Embryonic facial prominence (tissue), 1 donor: ENCODE measurements around the gene GFM1.

ENCODE experiments used
- DNase-seq: peaks from one replicate; pipeline ENCODE4 v3.0.0-alpha.2; 2016; ENCODE audit errors: extremely low spot score

The GFM1 gene

GRCh38 chr3:158727206-158728060 lies 83.1 kb downstream of the GFM1 start:
- DNase-seq: peak; percentile 75

- no peak for DNase-seq
Measured at GRCh38 chr3:158728061-158728377, 83.7 kb downstream of the GFM1 start.

DNA sequence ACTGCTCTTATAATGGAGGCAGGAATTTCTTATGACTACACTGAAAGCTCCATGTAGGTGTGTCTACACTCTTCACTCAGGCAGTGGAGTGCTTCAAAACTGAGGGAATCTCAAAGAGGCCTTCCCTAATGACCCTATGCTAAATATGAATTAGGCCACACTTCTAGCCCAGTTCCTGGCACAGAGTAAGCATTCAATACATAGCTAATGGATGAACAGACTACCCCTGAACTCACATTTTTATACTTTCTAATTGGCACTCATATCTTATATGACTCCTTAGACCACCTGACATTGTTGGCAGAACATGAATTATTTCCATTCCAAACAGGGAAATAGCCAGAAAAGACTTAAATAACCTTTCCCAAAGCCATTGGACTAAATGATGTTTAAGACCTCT lies 84.5 kb downstream of the GFM1 start:
- DNase-seq: no peak

GRCh38 chr3:158731486-158731885 lies 87.2 kb downstream of the GFM1 start:
- no peak for DNase-seq

DNA sequence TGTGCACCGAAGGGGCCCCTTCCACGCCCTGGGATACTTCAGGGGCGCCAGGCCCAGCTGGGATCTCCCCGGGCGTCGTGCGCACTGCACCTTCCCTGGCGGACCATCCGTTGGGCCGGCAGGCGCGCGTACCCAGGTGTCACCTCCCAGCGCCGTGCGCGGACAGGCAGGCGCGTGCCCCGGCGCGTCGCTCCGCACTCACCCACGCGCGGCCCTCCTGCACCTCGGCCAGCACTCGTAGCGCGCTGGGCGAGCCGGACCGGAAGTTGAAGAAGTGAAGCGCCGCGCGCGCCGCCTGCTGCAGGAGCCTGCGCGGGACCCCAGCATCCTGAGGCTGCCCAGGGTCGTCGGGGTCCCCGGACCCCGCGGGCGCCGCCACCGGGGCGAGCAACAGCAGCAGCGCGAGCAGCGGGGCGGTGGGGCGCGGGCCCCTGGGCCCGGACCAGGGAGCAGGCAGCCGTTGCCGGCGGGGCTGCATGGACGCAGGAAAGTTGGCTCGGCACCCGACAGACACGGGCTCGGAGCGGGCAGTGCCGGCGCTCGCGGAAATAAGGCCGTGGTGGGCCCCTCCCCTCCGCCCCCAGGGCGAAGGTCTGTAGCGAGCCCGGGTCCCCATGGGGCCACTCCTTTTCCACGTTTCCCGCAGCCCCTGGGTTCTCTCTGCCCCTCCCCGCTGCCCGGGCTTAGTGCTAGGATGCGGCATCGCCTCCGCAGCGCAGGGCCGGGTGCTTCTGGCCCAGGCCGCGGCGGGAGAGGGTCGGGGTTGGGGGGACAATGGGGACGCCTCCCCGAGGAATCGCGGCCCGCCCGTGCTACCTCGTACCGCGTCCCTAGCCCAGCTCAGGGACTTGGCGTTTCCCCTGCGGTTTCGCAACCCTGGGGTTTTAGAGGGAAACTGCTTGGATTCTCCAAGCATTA lies 87.9 kb downstream of the GFM1 start, which contains the start of gene RARRES1:
Gene RARRES1 (minus strand): TSS at position 520 of the 918 bp plus-strand sequence. CDS start 42 bp downstream, at position 478.
- peak; percentile 9 for DNase-seq

DNA sequence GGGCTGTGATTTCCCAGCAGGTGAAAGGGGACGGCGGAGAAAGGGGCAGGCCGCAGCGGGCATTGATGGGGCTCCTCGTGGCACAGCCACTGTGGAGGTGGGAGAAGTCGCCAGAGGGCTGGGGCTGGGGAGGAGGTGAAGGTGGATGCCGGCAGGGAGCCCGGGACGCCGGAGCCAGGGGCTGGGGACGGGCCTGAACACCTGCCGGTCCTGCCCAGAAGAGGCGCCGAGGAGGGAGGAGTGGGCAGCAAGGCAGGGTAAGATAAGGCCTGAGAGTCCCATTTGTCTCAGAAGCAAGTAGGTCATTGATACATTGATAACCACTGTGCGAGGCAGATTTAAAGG lies 88.5 kb downstream of the GFM1 start:
- no peak for DNase-seq

DNA sequence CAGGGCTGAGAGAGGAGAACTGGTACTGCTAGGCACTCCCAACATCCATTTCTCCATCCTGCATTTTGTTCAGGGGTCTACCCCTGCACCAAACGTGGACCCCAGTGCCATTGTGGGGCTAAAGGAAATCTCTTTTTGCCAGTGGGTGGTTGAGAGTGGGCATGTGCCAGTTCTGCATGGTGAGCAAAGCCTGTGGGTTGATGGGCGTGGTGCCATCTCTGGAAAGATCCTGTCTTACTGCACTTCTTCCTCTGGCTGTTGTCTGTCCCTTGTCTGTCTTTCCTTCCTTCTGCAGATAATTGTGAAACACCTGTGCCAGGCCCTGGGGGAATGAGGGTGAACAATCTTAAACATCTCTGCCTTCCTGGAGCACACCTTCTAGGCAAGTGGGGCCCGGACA lies 89.3 kb downstream of the GFM1 start:
- no peak for DNase-seq

GRCh38 chr3:158735296-158736033 lies 91.1 kb downstream of the GFM1 start:
- DNase-seq: no peak

GRCh38 chr3:158737410-158737809 lies 93.1 kb downstream of the GFM1 start:
- DNase-seq: no peak

DNA sequence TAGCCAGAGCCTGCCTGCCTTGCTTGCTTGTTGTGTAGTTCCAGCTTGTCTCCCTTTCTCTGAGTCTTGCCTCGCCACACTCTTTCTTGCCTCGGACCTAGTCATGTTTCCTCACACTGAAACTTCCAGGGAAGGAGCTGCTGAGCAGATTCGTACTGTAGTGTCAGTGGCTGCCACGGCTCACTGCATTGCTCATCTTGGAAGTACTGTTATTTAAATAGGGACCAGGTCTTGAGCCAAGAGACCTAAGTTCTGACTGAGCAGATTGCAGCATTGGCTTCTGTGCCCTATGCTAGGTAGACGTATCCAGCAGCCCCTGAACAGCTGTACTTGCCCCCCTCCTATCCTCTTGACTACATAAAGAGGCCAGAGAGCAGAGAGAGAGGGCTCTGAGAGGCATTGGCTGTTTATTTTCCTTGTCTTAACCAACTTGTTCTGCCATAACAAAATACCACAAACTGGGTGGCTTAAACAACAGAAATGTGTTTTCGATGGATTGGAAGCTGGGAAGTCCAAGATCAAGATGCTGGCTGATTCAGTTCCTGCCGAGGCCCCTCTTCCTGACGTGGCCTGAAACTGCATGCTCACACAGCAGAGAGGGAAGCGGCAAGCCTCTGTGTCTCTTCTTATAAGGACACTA lies 93.8 kb downstream of the GFM1 start:
- no peak for DNase-seq

DNA sequence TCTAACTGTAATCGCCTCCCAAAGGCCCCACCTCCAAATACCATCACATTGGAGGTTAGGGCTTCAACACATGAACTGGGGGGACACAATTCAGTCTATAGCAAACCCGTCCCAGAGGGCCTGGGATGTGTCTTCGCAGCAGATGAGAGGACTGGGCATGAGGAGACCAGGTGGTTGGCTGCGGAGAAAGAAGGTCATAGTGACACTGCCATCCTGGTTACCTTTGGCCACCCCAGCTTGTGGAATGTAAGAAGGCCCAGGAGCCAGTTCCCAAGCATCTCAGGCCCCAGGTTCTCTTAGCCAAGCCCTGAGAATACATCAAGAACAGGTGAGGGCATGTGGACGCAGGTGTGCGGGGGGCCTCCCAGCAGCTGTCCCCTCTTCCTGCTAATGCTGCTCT lies 94.3 kb downstream of the GFM1 start:
- DNase-seq: no peak

- no peak for DNase-seq
Measured at GRCh38 chr3:158739078-158739477, 94.8 kb downstream of the GFM1 start.

- DNase-seq: no peak
Measured at GRCh38 chr3:158739661-158740060, 95.3 kb downstream of the GFM1 start.
